GM11168 (cell line): ENCODE data around the gene AGRP.

ENCODE experiments used
- in situ Hi-C: fragments of 300-500 bp; cut with MboI; formaldehyde crosslinking; loops from one replicate; pipeline ENCODE4 v1.12.0; 2022; ENCODE audit warnings: low sequenced_read_pairs; ENCODE audit not compliant: unreplicated experiment

Gene AGRP

DNA sequence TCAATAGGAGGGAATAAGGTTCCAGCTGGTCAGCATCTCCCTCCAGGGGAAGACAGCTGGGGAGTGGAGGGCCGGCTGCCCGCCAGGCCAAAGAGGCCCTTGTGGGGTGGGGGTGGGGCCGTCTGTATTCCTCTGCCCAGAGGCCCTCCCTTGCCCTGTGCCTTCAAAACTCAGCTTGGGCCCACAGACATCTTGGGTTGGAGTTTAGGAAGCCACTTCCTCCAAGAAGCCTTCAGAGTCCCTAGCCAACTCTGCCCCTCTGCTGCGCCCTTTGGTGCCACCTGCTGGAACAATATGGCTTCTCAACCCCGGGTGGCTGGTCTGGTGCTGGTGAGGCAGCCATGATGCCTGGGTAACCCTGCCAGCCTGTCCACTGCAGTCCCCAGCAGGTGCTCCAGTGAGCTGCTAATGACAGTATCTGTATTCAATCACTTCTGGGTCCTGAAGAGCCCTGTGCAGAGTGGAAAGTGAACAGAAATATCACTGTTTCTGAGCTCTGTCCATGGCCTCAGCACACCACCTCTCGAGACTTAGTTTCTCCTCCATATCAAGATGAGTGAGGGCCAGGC lies 35.8 kb downstream of the AGRP start:
- in situ Hi-C loops = no loop called here

DNA sequence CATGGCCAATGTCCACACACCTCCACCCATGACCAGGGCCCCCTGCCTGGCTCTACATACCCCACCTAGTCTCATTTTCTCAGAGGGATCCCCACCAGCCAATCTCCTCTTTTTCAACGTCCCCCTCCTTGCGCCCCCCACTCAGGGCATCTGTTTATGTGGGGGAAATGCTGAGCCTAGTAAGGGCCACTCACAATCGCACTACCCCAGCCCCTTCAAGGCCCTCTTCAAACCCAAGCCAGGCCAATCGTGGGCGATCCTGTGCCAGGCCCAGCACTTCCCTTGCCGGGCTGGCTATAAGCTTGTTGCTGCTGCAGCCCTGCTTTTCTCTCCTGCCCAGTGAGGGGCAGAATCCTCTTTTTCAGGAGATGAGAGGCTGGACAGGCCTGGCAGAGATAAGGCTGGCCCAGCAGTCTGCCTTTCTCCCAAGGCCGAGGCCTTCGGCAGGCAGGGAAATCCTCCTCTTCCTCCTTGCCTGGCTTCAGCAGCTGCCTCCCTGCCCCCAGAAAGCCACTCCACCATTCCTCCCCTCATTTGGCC lies 36.3 kb downstream of the AGRP start:
- in situ Hi-C loops = no loop called here

DNA sequence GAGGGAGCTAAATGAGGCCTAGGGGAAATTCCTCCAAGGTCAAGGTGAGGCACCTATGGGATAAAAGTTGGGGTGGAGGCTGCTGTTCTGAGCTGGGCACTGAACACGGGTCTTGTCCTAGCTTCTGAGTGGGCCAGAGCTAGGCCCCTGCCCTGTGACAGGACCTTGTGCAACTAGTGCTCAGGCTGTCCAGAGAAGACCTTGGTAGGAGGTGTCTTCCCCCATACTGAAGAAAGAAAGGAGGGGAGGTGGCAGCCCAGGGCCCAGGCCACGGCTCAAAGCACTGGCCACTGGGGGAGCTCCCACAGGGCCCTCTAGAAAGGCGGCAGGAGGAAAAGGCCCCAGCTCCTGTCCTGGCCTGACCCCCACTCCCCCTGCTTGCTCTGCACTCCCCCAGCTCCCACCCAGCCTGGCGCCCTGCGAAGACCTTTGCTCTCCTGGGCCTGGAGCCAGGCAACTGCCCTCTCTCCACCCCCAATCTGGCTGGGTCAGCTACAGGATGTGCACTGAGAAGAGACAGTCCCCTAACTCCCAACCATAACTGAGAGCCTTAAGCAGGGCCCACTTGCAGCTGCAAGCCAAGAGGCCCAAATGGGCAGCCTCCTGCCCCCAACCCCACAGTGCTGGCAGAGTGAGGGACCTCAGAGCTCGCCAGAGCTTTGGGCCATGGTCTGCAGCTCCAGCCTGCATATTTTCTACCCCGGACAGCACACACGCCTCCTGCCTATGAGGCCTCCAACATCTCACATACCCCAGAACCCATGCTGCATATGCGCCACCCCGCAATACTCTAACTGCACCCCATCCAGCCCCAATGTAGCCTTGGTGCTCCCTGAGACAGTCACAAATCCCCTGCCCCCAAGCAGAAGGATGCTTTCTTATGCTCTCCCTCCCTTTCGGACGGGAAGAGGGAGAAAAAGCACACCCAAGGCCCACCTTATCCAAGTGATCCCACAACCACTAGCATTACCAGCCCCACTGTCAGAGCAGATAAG lies 37.1 kb downstream of the AGRP start:
- in situ Hi-C loops = no loop called here

DNA sequence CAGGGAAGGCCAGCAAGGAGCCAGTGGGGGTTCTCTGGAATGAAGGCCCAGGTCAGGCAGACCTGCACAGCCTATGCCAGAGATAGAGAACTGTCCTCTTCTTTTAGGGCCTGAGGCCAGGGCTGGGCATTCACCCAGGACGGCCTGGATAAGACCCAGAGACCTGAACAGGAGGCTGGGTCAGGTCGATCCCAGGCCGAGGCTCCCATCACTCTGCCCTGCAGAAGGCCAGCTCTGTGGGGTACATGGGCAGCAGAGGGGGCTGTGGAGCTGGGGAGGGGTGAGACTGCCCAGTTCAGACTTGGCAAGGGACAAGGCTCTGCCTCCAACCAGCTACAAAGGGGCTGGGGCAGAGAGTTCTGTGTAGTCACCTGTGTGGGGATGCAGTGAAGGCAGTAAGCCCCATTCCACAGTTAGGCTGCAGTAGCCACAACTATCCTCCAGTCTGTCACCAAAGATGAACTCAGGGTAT lies 37.9 kb downstream of the AGRP start:
- in situ Hi-C loops = no loop called here

DNA sequence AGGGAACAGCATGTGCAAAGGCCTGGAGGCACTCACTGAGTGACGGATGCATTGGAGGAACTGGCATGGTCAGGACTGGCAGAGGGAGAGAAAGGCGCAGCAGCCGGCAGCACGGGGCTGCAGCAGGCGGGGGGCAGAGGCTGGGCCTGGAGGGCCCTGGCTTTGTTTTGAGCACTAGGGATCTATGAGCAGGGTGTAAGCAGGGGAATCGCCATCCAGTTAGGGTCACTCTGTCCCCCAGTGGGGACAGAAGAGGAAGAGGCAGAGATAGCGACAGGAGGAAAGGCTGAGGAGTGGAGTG lies 38.3 kb downstream of the AGRP start:
- in situ Hi-C loops = no loop called here

DNA sequence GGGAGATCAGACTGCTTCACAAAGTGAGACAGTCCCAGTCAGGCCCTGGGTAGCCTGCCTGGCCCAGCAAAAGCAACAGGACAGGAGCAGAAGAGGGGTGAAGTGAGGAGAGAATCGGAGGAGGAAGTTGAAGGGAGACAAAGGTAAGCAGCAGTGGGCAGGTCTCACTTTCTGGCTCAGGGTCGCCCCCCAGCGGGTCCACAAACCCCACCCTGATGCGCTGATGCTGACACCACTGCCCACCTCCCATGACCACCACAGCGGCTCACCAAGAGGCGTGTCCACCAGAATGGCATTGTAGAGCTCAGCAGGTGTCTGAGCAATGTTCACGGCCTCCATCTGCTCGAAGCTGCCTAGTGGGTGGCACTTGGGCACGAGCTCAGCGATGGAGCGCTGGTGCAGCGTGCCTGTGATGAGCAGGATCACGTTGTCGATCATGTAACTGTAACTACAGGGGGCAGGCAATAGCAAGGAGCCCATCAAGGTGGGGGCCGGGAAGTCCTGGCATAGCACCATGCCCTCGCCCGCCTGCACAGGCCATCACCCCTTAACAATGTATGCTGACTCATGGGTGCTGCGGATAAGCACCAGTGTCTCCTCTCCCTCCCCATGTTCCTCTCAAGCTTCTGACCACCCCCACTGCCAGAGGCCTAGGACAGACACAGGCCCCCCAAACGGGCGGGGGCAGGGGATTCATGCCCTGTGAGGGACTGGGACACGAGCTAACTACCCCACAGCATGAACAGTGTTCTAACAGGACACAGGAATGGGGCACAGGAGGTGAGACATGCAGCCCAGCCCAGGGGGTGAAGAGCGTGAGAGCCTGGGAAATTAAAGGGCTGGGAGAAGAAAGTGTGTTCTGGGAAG lies 38.9 kb downstream of the AGRP start:
- in situ Hi-C loops = no loop called here

DNA sequence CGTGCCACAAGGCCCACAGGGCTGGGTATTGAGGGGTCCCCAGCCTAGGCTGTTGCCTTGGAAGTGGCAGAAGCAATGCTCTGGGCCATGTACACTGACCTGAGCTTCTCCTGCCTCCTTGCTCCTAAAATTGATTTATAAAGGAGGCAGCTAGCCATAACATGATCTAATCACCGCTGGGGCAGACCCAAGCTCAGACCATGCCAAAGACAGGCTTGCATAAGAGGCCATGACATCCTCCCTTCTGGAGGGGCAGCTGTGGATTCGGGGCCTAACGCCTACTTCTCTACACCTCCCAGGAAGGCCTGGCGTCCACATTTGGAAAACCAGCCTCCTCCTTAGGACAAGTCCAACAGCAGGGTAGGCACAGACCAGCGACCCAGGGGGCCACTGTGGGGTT lies 40.1 kb downstream of the AGRP start:
- in situ Hi-C loops = no loop called here

DNA sequence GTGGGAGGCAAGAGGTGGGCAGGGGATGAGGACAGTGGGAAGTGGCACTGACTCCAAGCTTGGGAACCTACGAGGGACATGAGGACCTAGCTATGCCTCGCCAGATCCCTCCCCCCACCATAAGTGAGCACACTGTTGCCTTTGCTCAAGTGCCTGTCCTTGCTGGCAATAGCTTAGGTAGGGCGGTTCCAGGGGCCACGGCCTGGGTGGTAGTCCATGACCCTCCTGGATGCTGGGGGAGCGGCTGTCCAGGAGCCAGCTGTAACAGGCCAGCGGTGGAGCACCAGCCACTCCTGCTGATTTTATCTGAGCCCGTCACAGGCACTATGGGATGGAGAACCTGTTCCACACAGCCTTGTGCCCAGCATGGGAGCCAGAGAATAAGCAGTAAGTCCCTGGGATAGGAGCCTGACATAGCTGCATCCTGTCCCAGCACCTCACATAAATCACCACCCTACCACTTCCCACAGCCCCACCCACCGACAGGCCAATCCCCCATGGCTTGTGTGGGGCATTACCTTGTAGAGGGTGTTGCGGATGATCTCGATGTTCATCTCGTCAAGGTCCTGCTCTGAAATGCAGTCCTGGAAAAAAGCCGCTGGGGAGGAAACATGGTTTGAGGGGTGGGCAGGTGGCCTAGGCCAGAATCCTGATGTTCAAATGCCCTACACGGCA lies 40.6 kb downstream of the AGRP start:
- in situ Hi-C loops = no loop called here

DNA sequence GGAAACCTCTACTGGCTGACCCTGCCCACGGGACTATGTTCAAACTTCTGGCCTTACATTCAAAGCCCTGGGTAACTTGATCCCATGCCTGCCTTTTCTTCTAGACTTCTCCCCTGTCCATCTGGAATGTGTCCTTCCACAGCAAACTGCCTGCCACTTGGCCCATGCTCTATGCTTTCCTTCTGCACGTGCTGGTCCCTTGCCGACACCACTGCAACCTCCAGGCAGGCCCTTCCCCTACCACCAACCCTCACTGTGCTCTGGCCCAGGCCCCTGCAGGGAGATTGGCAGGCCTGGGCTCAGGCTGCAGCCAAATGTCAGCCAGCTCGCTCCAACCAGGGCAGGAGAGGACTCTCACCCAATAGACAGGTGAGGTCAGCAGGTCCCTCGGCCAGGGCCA lies 41.4 kb downstream of the AGRP start:
- in situ Hi-C loops = no loop called here

DNA sequence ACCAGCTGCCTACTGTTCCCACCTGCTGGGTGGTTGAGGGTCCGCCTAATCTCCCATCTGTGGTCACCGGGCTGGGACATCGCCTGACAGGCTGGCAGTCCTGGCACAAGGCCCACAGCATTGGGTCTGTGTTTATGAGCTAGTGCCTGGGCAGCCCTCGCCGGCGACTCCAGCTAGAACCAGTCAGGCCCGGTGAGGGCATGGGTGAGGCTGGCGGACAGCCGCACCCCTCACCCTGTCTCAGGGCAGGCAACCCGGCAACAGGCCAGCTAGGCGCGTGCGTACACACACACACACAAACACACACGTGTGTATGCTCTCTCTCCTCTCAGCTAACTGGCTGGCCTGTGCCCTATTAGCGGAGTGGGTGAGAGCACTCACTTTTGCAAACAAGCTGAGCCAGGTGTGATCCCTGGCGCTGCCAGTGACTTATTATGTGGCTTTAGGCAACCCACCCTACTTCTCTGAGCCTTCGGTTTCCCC lies 42.0 kb downstream of the AGRP start:
- in situ Hi-C loops = no loop called here

DNA sequence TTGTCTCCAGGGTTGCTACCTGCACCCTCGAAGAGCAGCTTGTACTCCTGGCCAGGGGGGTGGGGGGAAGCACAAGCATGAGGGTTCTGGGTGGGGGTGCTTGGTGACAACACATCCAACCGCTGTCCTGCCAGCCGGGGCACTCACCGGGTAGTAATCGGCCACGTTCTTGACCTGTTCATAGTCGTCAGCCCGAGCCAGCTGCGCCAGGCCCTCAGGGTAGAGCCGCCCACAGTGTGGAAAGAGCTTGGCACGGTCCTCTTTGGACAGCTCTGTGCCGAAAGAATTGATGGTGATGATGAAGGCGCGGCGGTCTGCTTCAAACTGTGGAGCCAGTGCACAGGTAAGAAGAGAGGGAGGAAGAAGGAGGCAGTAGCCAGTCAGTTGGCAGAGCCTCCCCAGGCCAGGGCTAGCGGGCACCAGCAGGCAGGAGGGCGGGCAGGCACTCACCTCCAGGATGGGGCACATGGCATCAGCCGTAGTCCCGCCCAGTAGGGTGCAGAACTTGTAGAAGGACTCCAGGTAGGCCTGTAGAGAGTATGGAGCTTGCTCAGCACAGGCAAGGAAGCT lies 44.4 kb downstream of the AGRP start:
- in situ Hi-C loops = no loop called here

DNA sequence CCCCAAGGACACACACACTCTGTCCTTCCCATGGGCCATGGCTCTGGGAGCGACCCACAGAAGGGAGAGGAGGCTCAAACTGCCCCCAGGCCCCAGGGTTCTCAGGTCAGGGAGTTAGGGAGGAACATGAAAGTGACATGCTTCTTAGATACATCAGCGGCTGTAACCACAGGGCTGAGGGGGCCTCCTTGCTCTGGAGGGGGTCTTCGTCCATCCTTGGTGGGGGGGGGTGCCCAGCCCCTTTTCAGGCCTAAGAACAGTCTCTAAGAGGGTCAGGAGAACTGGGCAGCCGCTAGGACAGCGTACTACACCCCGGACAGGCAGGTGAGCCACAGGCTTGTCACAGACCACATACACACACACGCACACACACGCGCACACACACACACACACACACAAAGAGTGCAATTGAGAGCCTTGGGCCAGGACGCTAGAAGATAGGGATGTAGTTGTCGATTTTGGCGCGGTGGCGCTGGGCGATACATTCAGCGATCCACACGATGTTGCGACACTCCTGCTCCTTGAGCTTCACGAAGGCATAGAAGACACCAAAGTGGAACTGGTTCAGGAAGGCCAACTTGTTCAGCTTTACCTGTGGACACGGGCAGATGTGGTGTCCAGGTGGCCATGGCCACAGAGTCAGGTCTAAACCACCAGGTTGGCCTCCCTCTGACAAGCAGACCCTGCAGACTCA lies 45.1 kb downstream of the AGRP start:
- in situ Hi-C loops = no loop called here

DNA sequence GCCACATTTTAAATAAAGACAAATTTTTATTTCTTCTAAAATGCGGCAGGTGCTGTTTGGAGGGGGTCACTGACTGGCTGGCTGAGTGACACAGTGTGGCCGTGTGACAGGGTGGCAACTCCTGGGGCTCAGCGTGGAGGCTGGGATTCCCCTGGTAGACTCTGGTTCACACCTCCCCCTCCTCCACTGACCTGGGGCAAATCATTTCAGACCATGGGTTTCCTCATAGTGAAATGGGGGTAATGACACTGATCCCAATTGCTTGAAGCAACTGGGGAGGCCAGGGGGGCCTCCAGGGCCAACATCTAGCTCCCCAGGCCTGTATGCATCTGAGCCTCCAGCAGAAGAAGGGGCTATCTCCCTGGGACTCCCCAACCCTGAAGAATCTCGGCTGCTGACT lies 45.8 kb downstream of the AGRP start:
- in situ Hi-C loops = no loop called here

DNA sequence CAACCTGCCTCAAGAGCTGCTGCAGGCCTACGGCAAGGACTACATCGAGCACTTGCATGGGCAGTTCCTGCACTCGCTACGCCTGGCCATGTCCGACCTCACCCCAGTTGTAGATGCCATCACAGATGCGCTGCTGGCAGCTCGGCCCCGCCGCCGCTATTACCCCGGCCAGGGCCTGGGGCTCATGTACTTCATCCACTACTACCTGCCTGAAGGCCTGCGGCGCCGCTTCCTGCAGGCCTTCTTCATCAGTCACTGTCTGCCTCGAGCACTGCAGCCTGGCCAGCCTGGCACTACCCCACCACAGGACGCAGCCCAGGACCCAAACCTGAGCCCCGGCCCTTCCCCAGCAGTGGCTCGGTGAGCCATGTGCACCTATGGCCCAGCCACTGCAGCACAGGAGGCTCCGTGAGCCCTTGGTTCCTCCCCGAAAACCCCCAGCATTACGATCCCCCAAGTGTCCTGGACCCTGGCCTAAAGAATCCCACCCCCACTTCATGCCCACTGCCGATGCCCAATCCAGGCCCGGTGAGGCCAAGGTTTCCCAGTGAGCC lies 46.6 kb downstream of the AGRP start:
- in situ Hi-C loops = no loop called here

DNA sequence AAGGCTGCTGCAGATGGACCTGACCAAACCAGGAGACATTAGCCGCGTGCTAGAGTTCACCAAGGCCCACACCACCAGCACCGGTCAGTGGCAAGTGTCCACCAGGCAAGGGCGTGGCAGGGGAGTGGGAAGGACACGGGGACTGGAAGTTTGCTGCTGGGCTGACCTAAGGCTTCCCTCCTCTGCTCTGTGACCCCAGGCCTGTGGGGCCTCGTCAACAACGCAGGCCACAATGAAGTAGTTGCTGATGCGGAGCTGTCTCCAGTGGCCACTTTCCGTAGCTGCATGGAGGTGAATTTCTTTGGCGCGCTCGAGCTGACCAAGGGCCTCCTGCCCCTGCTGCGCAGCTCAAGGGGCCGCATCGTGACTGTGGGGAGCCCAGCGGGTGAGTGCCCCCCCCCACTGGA lies 47.6 kb downstream of the AGRP start:
- in situ Hi-C loops = no loop called here

DNA sequence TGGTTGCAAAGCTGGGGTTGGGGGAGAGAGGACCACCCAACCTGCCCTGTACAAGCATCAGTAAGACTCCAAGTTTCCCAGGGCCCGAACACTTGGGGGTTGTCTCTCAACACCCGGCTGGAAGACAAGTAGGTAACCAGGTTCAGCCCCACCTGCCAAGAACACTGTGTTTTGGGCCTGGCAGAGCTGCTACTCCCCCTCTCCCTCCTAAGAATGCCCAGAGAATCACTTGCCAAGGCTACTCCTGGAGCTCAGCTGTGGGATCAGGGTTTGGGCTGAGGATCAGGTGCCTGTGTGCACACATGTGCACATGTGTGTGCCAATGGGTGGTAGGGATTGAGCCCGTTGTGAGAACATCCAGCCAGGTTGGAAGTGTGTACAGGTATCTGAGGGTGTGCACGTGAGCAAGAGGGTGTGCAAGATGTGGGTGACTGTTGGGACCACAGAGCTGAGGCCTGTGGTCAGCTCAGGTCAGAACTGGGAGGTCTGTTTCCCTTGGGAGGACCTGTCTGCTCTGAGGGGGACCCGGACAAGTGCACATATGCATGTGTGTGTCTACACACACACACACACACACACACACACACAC lies 50.1 kb downstream of the AGRP start:
- in situ Hi-C loops = no loop called here
